Measurements from ENCODE around the gene MAPT. TPM values are rescaled to one million over a fixed set of nuclear protein-coding genes. Genes with fewer than 3 reads are reported as not detected.

MAPT gene
- total RNA-seq, 1 donor from 2014 or later: 1.1 TPM

- no peak for DNase-seq (ENCODE audit: low spot score)
- H3K27me3 Mint-ChIP-seq (ENCODE audit: low read depth): no peaks in the 10 kb centered on the region
- no peaks in the 10 kb centered on the region for H3K9me3 Mint-ChIP-seq
- H3K36me3 Mint-ChIP-seq (ENCODE audit: low read depth): peaks cover 44% of the 10 kb centered on the region
- peak overlapping the region; percentile 51 for H3K27ac Mint-ChIP-seq
- peaks cover 7% of the 10 kb centered on the region for H3K4me1 Mint-ChIP-seq (ENCODE audit: low read depth)
- H3K4me3 Mint-ChIP-seq (ENCODE audit: low read depth): no peak overlapping the region
- intact Hi-C loops (cut with micrococcal nuclease): no loop called here
Observed at GRCh38 chr17:46027048-46027975, 133.0 kb downstream of the MAPT start.

GRCh38 chr17:46027976-46028325, 133.6 kb downstream of the MAPT start:
- intact Hi-C loops (cut with micrococcal nuclease): no loop called here
- Mint-ChIP-seq H3K27me3 (ENCODE audit: low read depth) (no peaks in the 10 kb centered on the region), H3K27ac (no peak overlapping the region), H3K9me3 (no peaks in the 10 kb centered on the region), H3K36me3 (ENCODE audit: low read depth) (peaks cover 46% of the 10 kb centered on the region), H3K4me1 (ENCODE audit: low read depth) (peaks cover 7% of the 10 kb centered on the region), H3K4me3 (ENCODE audit: low read depth) (no peak overlapping the region)
- no peak for DNase-seq (ENCODE audit: low spot score)

GRCh38 chr17:46028374-46028773, 134.0 kb downstream of the MAPT start:
- no peak for DNase-seq (ENCODE audit: low spot score)
- no peak overlapping the region for H3K4me3 Mint-ChIP-seq (ENCODE audit: low read depth)
- no peak overlapping the region for H3K27ac Mint-ChIP-seq
- H3K27me3 Mint-ChIP-seq (ENCODE audit: low read depth): no peaks in the 10 kb centered on the region
- intact Hi-C loops (cut with micrococcal nuclease): no loop called here
- peaks cover 7% of the 10 kb centered on the region for H3K4me1 Mint-ChIP-seq (ENCODE audit: low read depth)
- H3K9me3 Mint-ChIP-seq: no peaks in the 10 kb centered on the region
- H3K36me3 Mint-ChIP-seq (ENCODE audit: low read depth): peaks cover 46% of the 10 kb centered on the region

- no peak for DNase-seq (ENCODE audit: low spot score)
- Mint-ChIP-seq H3K4me1 (ENCODE audit: low read depth) (peaks cover 7% of the 10 kb centered on the region), H3K9me3 (no peaks in the 10 kb centered on the region), H3K36me3 (ENCODE audit: low read depth) (peaks cover 48% of the 10 kb centered on the region), H3K27me3 (ENCODE audit: low read depth) (no peaks in the 10 kb centered on the region), H3K27ac (peak overlapping the region; percentile 13), H3K4me3 (ENCODE audit: low read depth) (no peak overlapping the region)
- intact Hi-C loops (cut with micrococcal nuclease): no loop called here
Observed at GRCh38 chr17:46028981-46029565, 134.7 kb downstream of the MAPT start.

- Mint-ChIP-seq H3K9me3 (no peaks in the 10 kb centered on the region), H3K36me3 (ENCODE audit: low read depth) (peaks cover 53% of the 10 kb centered on the region), H3K27ac (peak overlapping the region; percentile 13), H3K27me3 (ENCODE audit: low read depth) (no peaks in the 10 kb centered on the region), H3K4me3 (ENCODE audit: low read depth) (no peak overlapping the region), H3K4me1 (ENCODE audit: low read depth) (peaks cover 8% of the 10 kb centered on the region)
- intact Hi-C loops (cut with micrococcal nuclease): no loop called here
- DNase-seq (ENCODE audit: low spot score): no peak
Observed at GRCh38 chr17:46029627-46030026, 135.3 kb downstream of the MAPT start.

GRCh38 chr17:46030752-46031151, 136.4 kb downstream of the MAPT start:
- Mint-ChIP-seq H3K36me3 (ENCODE audit: low read depth) (peaks cover 62% of the 10 kb centered on the region), H3K4me1 (ENCODE audit: low read depth) (peaks cover 18% of the 10 kb centered on the region), H3K27me3 (ENCODE audit: low read depth) (no peaks in the 10 kb centered on the region), H3K27ac (peak overlapping the region; percentile 69), H3K4me3 (ENCODE audit: low read depth) (no peak overlapping the region), H3K9me3 (no peaks in the 10 kb centered on the region)
- intact Hi-C loops (cut with micrococcal nuclease): no loop called here
- no peak for DNase-seq (ENCODE audit: low spot score)

GRCh38 chr17:46031440-46031839, 137.1 kb downstream of the MAPT start:
- Mint-ChIP-seq H3K9me3 (no peaks in the 10 kb centered on the region), H3K27me3 (ENCODE audit: low read depth) (no peaks in the 10 kb centered on the region), H3K27ac (no peak overlapping the region), H3K4me3 (ENCODE audit: low read depth) (no peak overlapping the region), H3K4me1 (ENCODE audit: low read depth) (peaks cover 22% of the 10 kb centered on the region), H3K36me3 (ENCODE audit: low read depth) (peaks cover 67% of the 10 kb centered on the region)
- intact Hi-C loops (cut with micrococcal nuclease): no loop called here
- no peak for DNase-seq (ENCODE audit: low spot score)

- intact Hi-C loops (cut with micrococcal nuclease): no loop called here
- Mint-ChIP-seq H3K4me1 (ENCODE audit: low read depth) (peaks cover 22% of the 10 kb centered on the region), H3K9me3 (no peaks in the 10 kb centered on the region), H3K27me3 (ENCODE audit: low read depth) (no peaks in the 10 kb centered on the region), H3K27ac (no peak overlapping the region), H3K4me3 (ENCODE audit: low read depth) (no peak overlapping the region), H3K36me3 (ENCODE audit: low read depth) (peaks cover 71% of the 10 kb centered on the region)
- DNase-seq (ENCODE audit: low spot score): no peak
Observed at GRCh38 chr17:46031920-46032319, 137.6 kb downstream of the MAPT start.

- H3K27ac Mint-ChIP-seq: no peak overlapping the region
- intact Hi-C loops (cut with micrococcal nuclease): no loop called here
- peaks cover 76% of the 10 kb centered on the region for H3K36me3 Mint-ChIP-seq (ENCODE audit: low read depth)
- no peaks in the 10 kb centered on the region for H3K9me3 Mint-ChIP-seq
- H3K27me3 Mint-ChIP-seq (ENCODE audit: low read depth): no peaks in the 10 kb centered on the region
- H3K4me3 Mint-ChIP-seq (ENCODE audit: low read depth): no peak overlapping the region
- no peak for DNase-seq (ENCODE audit: low spot score)
- peaks cover 22% of the 10 kb centered on the region for H3K4me1 Mint-ChIP-seq (ENCODE audit: low read depth)
Observed at GRCh38 chr17:46032909-46033308, 138.6 kb downstream of the MAPT start.

GRCh38 chr17:46033392-46033791, 139.0 kb downstream of the MAPT start:
- Mint-ChIP-seq H3K4me1 (ENCODE audit: low read depth) (peaks cover 22% of the 10 kb centered on the region), H3K9me3 (no peaks in the 10 kb centered on the region), H3K4me3 (ENCODE audit: low read depth) (no peak overlapping the region), H3K36me3 (ENCODE audit: low read depth) (peaks cover 81% of the 10 kb centered on the region), H3K27me3 (ENCODE audit: low read depth) (no peaks in the 10 kb centered on the region), H3K27ac (no peak overlapping the region)
- intact Hi-C loops (cut with micrococcal nuclease): no loop called here
- DNase-seq (ENCODE audit: low spot score): no peak

GRCh38 chr17:46035112-46035818, 140.9 kb downstream of the MAPT start:
- no peaks in the 10 kb centered on the region for H3K27me3 Mint-ChIP-seq (ENCODE audit: low read depth)
- H3K4me1 Mint-ChIP-seq (ENCODE audit: low read depth): peaks cover 18% of the 10 kb centered on the region
- H3K9me3 Mint-ChIP-seq: no peaks in the 10 kb centered on the region
- H3K36me3 Mint-ChIP-seq (ENCODE audit: low read depth): peaks cover 83% of the 10 kb centered on the region
- no peak overlapping the region for H3K4me3 Mint-ChIP-seq (ENCODE audit: low read depth)
- H3K27ac Mint-ChIP-seq: peak overlapping the region; percentile 59
- DNase-seq (ENCODE audit: low spot score): no peak
- intact Hi-C loops (cut with micrococcal nuclease): loop anchor here (1.0 kb wide), 1 partner anchor 17 kb away; no protein-coding TSS in a partner anchor

GRCh38 chr17:46036491-46036890, 142.1 kb downstream of the MAPT start:
- Mint-ChIP-seq H3K9me3 (no peaks in the 10 kb centered on the region), H3K36me3 (ENCODE audit: low read depth) (peaks cover 82% of the 10 kb centered on the region), H3K27me3 (ENCODE audit: low read depth) (no peaks in the 10 kb centered on the region), H3K4me3 (ENCODE audit: low read depth) (no peak overlapping the region), H3K27ac (no peak overlapping the region), H3K4me1 (ENCODE audit: low read depth) (peaks cover 18% of the 10 kb centered on the region)
- DNase-seq (ENCODE audit: low spot score): no peak
- intact Hi-C loops (cut with micrococcal nuclease): no loop called here
